SKM-1 treated with dmso at 0.1 percent for 144 hours (cell line): ENCODE results near the gene XPO5.
"Not testable (repeated sequence)": the region's sequence is repeated elsewhere in the genome, so short reads cannot be mapped to it uniquely, and the experiment has no call there.

Experiments used
- DNase-seq: peaks from one replicate; lab custom pipeline; 2025; ENCODE audit not compliant: unreplicated experiment; lab: John Stamatoyannopoulos, UW

Gene XPO5

DNA sequence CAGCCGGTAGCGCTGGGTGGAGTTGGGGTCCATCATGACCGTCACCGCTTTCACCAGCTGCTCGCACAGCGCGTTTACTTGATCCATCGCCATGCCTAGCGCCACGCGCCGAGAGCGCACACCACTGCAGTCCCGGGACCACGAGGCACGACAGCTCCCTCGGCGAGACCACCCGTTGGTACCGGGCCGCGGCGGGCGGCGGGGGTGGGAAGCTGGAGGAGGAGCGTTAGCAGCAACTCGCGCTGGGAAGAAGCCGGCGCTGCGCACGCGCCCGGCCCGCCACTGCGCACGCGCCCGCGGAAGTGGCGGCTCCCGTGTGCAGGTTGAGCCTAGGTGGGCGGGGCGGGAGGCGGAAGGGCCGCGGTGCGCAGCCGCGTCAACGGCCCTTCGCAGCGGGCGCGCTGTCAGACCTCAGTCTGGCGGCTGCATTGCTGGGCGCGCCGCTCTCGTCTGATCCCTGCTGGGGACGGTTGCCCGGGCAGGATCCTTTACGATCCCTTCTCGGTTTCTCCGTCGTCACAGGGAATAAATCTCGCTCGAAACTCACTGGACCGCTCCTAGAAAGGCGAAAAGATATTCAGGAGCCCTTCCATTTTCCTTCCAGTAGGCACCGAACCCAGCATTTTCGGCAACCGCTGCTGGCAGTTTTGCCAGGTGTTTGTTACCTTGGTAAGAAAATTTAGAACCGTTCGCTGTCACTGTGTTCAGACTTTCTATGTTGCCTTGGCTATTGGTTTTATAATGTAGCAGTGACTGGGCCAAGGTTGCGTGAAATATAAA lies at the start of gene XPO5, which contains the start of gene POLH:
XPO5 (minus strand) TSS at position 267 of the 780 bp plus-strand sequence; CDS start at position 93, 174 bp downstream.
POLH (plus strand) TSS at position 414 of the 780 bp plus-strand sequence. CDS start 6,135 bp downstream, outside the sequence.
- DNase-seq = peak; percentile 90

DNA sequence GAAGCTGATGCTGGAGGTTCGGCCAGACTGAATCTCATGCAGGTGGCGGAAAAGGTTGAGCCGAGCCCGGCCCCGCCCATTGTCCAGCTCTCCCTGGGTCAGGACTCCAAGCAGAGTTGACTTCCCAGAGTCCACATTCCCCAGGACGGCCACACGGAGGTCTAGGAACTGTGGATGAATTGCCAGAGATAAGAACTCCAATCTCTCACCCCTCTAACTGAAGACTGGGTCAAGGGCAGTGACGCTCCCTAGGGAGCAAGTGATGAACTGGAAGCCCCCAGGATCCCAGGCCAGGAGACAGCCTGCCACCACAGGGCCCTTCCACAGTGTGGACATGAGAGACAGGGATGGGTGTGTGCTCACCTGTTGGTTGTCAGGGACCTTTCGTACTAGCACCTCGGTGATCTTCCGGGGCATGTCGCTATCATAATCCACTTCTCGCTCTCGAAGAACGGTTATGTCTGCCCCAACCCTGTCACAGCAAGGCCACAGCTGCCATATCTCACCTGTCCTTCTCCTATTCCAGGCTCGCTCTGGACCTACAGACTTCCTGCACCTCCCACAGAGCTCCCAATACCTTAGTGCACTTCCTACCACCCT lies 49.7 kb upstream of the XPO5 start:
- no peak for DNase-seq

DNA sequence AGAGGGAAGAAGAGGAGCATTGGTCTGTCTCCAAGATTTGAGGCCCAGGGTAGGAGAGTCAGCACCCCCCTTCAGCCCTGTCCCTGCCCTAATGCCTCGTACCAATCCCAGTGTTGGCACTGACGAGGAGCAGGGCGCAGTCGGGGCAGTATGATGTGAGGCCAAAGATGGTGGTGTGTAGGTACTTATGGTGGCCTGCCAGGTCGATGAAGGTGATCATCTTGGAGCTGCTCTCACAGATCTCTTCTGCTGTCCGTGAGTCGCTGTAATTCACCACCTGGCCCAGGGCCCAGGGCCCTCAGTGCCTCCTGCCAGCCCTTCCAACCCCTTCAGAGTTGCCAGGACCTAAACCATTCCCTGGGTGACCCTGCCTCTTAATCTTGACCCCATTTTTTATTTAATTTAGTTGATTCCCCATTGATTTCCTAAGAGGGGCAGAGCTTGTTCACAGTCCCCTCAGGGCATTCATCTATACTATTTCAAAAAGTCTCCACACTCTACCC lies 49.0 kb upstream of the XPO5 start:
- no peak for DNase-seq

DNA sequence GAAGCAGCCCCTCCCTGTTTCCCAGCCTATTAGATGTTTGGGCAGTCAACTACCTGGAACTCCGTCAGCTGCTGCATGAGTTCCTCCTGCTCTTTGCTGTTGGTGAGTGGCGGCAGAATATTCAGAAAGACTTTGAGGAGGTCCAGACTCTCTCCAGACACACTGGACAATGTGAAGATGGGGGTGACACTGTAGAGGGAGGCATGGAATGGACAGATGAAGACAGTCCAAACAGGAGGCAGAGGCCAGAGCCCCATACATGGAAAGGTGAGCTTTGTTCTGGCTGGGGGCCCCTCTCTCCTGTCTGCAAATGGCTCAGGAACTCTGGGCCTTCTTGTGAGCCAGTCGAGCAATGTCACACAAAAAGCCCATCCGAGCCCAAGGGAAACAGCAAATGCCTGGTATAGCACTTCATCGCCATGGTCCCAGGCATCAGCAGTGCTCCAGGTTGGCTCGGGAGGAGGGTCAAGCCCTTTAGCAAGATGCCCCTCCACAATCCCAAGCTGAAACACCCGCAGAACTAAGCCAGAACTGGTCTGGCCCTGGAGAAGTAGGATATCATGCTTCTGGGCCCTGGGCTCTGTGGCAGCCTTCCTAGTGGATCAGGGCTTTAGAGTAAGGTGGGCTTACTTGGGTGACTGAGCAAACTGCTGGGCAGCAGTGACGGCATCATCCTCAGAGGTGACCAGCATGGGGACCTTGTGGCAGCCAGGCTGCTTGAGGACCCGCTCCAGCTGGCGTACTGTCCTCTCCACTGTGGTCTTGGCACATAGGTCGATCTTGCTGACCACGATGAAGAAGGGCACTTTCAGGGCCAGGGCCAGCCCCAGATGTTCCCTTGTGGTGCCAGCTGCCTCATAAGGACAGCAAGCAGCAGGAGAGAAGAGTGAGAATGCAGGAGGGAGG lies 48.3 kb upstream of the XPO5 start:
- no peak for DNase-seq

DNA sequence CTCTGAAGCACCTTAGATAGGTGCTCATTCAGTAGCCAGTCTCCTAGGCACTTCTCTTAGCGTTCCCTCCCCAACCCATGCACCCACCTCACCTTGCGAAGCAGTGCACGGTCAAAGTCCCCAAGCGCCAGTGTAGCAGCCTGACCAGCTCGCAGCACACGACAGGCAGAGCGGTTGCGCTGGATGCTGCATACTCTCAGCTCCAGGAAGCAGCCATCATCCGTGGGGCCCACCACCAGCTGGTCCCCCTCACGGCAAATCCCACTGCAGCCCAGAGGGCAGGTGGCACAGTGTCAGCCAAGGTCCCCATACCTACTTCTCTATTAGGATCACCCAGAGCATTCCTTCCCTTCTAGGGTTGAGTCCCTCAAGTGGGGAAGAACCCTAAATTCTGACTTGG lies 46.7 kb upstream of the XPO5 start:
- no peak for DNase-seq

DNA sequence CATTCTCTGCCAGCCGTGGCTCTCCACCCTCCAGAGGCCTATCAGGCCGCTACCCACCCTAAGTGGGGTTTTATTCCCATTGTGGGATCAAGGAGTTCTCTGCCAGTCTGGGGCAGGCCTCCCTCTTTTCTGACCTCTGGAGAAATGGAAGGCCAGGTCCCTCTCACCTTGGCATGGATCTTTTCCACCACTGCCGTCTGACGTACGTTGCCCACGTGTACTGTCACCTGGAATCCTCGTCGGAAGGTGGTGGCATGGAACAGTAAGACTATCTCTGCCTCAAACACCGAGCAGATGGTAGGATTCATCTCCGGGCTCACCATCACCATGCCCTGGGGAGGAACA lies 46.0 kb upstream of the XPO5 start:
- DNase-seq = no peak

DNA sequence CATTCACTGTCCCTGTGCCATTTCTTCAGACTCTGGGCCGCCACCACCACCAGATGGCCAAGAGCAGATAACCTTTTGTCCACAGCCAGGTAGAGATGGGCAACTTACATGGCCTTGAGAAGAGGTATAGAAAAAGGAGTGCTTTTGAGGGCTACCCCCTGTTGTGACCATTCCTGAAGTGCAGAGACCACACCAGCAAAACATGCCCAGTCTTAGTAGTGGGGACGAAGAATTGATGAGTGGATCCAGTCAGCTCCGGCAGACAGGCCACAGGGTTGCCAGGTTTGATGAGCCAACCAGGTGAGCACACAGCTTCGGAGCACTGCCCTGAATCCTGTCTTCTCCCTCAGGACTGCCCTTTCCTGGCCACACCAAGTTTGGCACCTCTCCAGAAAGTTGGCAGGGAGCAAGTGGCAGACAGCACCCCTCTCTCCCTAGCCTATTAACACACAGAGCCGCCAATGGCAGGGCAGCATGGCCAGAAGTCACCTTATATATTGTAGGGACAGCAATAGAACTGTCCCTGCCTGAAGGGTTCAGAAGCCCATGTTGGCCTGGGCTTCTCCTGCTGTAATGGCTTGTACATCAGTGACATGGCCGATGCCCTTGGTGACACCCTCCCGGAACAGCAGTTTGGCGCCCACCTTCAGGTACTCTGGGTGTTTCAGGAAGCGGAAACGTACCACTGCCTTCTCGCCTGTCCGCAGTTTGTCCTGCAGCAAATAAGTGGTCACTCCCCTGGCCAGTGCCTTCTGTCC lies 45.4 kb upstream of the XPO5 start:
- DNase-seq = no peak

DNA sequence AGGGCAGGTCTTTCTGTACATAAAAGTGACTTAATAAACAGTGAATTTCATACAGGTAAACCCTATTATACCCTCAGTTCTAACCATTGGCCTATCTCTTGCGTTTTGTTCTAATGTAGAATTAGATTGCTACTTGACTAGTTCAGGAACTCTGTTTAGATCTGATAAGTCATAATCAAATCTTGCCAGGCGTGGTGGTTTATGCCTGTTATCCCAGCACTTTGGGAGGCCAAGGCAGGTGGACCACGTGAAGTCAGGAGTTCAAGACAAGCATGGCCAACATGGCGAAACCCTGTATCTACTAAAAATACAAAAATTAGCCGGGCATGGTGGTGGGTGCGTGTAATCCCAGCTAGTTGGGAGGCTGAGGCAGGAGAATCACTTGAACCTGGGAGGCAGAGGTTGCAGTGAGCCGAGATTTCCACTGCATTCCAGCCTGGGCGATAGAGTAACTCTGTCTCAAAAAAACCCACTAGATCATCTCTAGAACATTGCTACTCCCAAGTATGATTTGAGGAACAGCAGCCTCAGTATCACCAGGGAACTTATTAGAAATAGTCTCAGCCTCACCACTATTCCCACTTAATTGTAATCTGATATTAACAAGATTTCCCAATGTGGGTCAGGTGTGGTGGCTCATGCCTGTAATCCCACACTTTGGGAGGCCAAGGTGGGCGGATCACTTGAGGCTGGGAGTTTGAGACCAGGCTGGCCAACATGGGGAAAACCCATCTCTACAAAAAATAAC lies 41.1 kb upstream of the XPO5 start:
- DNase-seq = no peak

DNA sequence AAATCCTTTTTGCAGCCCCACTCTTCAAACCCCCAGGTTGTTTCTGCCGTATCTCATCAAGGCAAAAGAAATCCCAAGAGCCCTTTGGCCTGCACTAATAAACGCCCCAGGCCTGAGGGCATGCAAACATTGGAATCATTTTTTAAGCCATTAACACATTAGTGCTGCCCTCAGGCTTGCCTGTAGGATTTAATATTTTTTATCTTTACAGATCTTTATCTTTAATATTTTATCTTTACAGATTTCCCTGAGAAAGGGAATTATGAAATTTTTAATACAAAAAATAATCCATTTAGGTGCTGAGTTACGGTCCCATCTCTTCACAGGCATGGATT lies 38.5 kb upstream of the XPO5 start:
- no peak for DNase-seq

DNA sequence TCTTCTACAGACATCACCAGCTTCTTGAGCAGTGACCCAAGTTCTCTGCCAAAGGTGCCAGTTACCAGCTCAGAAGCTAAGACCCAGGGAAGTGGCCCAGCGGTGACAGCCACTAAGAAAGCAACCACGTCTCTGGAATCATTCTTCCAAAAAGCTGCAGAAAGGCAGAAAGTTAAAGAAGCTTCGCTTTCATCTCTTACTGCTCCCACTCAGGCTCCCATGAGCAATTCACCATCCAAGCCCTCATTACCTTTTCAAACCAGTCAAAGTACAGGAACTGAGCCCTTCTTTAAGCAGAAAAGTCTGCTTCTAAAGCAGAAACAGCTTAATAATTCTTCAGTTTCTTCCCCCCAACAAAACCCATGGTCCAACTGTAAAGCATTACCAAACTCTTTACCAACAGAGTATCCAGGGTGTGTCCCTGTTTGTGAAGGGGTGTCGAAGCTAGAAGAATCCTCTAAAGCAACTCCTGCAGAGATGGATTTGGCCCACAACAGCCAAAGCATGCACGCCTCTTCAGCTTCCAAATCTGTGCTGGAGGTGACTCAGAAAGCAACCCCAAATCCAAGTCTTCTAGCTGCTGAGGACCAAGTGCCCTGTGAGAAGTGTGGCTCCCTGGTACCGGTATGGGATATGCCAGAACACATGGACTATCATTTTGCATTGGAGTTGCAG lies 38.0 kb upstream of the XPO5 start:
- no peak for DNase-seq

DNA sequence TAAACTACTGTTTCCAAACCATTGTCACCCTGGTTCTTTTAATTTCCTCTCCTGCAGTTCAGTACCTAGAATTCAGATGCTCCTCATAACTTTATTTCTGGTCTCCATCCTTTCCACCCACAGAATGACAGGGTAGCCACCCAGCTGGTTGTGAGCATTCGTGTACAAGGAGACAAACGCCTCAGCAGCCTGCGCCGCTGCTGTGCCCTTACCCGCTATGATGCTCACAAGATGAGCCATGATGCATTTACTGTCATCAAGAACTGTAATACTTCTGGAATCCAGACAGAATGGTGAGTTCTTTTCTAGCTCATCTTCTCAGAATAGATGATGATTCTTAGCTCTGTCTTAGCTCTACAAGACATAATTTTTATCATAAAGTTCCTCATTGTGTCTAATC lies 34.6 kb upstream of the XPO5 start:
- DNase-seq = no peak

DNA sequence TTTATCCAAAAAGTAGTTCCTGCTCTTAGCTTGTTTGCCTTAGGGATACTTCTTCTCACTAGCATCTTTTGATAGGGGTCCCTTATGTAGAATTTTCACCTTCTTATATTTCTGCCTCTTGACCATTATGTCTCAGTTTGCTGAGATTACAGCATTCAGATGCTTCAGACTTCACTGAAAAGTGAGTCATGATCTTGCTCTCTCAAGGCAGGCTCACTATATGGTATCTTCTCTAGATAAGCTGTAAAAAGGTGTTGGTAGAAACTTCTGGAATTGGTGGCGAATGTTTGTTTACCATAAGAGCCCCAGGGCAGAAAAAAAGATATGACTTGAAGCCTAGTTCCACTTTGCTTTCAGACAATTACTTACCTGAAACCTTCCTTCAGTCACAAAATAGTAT lies 33.6 kb upstream of the XPO5 start:
- DNase-seq = no peak

DNA sequence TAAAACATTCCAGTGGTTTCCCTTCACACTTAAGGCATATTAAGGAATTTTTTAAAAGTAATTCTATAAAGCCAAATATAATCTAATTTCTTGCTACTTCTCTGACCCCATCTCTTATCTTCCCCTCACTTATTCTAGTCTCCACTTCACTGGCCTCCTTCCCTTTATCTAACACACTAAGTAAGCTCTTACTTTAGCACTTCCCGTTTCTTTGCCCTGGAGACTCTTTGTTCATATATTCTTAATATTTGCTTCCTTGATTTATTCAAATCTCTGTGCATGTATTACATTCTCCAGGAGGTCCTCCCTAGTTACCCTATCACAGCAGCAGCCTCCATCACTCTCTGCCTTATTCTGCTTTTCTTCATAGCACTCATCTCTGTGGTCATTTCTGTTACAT lies 33.0 kb upstream of the XPO5 start:
- DNase-seq = peak; percentile 24

DNA sequence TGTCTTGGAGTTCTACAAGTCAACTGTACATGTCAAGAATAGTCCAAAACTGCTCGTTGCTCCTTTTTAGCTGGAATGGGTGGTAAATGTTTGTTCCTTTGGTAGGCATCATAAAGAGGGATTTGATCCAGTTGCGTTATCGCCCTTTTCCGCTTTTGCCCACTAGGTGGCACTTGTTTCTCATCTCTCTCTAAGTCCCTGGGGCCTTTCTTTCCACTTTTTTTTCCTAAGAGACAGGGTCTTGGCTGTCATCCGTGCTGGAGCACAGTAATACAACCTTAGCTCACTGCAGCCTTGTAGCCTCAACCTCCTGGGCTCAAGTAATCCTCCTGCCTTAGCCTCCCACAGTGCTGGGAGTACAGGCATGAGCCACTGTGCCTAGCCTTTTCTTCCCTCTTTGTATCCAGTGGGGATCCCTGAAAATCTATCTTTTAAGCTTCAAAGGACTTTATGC lies 32.5 kb upstream of the XPO5 start:
- DNase-seq = peak; percentile 46

DNA sequence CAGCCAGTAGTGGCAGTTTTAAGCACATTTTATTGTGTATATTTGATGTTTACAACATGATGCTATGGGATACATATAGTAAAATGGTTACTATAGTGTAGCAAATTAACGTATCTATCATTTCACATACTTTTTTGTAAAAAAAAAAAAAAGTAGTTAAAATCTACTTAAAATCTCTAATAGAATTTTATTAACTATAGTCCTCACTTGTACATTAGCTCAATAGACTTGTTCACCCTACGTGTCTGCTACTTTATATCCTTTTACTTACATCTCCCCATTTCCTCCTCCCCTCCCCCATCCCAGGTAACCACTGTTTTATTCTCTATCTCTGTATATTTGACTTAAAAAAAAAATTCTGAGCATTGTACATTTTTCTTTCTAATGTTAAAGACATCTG lies 30.2 kb upstream of the XPO5 start:
- DNase-seq = no peak

DNA sequence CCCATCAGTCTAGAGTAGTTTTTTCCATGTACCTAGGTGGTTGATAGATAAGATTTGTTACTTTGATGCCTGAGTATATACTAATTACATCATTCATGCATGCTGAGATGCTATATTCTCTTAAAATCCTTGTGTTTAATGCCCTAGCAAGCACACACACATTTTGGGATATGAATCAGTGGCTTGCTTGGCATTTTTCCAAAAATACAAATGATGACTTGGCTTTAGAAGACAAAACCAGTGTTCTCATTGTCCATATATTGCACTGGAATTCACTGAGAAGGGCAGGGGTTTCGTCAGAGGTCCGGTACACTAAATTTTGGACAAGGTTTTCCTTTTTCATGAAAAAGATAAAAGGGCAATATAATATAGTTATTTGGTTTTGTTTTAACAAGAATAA lies 28.3 kb upstream of the XPO5 start:
- no peak for DNase-seq

DNA sequence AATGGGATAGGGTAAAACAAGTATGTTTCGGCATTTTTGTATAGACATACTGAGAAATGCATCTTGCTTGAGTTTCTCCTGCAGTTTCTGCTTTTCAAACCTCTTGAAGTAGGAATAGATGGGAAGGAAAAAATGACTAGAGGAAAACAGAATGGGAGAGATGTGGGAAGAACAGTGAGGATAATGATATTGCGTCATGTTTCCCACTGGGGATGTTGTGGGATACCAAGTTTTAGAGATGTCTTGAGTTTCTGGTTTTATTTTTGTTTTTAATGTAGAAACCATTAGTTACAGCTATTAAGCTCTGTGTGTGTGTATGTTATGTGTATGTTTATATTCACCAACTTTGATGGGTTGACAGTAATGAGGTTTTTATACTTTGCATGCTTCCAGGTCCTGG lies 24.8 kb upstream of the XPO5 start:
- DNase-seq = no peak

DNA sequence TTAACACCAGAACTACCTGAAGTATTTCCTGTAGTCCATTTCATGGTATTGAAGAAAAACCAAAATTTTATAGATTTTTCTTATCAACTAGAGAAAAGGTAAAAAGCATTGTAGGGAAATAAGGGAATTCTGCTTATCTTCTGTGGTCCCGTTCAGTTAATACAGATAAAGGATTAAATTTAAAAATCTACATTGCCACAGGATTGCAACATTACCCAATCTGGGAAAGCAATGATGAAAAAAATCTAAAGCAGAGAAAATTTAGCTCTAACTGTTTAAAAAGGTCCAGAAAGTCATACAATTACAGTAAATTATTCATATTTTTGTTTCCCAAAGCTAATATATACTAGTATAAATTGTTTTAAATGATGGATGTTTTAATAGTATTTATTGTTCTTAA lies 18.1 kb upstream of the XPO5 start:
- no peak for DNase-seq

DNA sequence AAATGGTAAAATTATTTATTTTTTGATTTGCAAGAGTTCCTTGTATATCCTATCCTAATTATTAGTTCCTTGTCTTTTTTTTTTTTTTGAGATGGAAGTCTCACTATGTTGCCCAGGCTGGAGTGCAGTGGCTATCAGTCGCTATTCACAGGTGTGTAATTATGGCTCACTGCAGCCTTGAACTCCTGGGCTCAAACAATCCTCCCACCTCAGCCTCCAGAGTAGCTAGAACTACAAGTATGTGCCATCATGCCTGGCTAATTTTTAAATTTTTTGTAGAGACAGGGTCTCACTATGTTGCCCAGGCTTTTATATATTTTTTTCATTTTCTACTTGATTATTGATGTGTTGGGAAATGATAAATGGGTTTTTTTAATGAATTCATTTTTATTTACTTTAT lies 13.7 kb upstream of the XPO5 start:
- DNase-seq = not testable (repeated sequence)

DNA sequence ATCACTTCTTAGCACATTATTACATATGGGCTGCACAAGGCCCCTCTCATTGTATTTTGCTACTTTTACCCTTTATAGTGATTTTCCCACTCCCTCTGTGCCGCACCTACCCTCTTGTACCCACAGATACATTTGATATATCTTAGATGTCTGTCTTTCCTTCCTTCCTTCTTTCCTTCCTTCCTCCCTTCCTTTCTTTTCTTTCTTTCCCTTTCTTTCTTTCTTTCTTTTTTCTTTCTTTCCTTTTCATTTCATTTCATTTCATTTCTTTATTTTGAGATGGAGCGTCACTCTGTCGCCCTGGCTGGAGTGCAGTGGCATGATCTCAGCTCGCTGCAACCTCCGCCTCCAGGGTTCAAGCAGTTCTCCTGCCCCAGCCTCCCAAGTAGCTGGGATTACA lies 12.4 kb upstream of the XPO5 start:
- DNase-seq = no peak
